ENCODE results near the gene FCRL6.

Gene FCRL6

GRCh38 chr1:159854693-159855192 lies 52.6 kb downstream of the FCRL6 start:
- DNase-seq (ENCODE audit: low read depth, low spot score) = peak; percentile 24

DNA sequence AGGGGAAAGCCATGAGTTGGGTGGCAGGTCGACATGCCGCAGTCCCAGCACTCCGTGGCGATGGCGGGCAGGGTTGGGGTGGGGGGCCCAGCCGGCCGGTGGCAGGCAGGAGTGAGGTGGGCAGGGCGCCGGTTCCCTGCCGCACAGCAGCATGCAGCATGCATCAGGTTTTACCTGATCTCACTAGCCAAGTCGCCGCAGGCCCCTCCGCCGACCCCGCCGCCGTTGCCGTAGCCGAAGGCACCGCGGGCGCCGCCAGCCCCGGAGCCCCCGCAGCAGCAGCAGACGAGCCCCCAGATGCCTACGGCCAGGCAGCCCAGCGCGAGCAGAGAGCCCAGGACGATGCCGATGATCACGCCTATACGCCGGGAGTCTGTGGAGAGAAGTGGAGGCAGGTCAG lies 53.5 kb downstream of the FCRL6 start:
- no peak overlapping the region for H3K4me3 ChIP-seq (ENCODE audit: low read length)
- no peak for DNase-seq (ENCODE audit: low read depth, low spot score)

More at GRCh38 chr1:159854693-159855192, 52.6 kb downstream of the FCRL6 start:
- H3K4me3 ChIP-seq (ENCODE audit: low read length) = peak overlapping the region; percentile 46

- H3K4me3 ChIP-seq (ENCODE audit: low read length) = no peak overlapping the region
- no peak for DNase-seq (ENCODE audit: low read depth, low spot score)
These were observed 54.4 kb downstream of the FCRL6 start for GRCh38 chr1:159856576-159856975.

- no peak for DNase-seq (ENCODE audit: low read depth, low spot score)
- H3K4me3 ChIP-seq (ENCODE audit: low read length) = no peak overlapping the region
These were observed 55.7 kb downstream of the FCRL6 start for GRCh38 chr1:159857889-159858288.

- no peak for DNase-seq (ENCODE audit: low read depth, low spot score)
- no peak overlapping the region for H3K4me3 ChIP-seq (ENCODE audit: low read length)
These were observed 57.7 kb downstream of the FCRL6 start for GRCh38 chr1:159859767-159860322.

DNA sequence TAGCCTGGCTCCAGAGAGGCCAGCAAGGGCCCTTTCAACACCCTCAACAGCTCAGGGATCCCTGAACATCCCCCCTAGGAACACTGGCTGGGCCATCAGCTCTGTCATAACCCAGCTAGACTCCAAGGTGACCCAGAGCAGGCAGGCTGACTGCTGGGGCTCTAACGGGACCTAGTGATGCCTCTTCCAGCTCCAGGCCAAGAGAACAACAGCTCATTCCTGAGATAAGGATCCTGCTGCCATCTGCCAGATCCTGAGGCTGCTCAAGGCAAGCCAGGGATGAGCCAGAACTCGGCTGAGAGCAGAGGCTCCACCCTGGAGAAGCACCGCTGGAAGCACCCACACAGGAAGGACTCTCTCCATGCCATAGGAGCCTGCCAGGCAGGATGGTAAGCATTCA lies 58.3 kb downstream of the FCRL6 start:
- DNase-seq (ENCODE audit: low read depth, low spot score) = no peak
- H3K4me3 ChIP-seq (ENCODE audit: low read length) = no peak overlapping the region

- DNase-seq (ENCODE audit: low read depth, low spot score) = no peak
- H3K4me3 ChIP-seq (ENCODE audit: low read length) = no peak overlapping the region
These were observed 59.1 kb downstream of the FCRL6 start for GRCh38 chr1:159861218-159861617.

GRCh38 chr1:159862031-159862430 lies 59.9 kb downstream of the FCRL6 start:
- H3K4me3 ChIP-seq (ENCODE audit: low read length) = no peak overlapping the region
- DNase-seq (ENCODE audit: low read depth, low spot score) = no peak

- H3K4me3 ChIP-seq (ENCODE audit: low read length) = no peak within 1 kb of the TSS
- no peak for DNase-seq (ENCODE audit: low read depth, low spot score)
These were observed 60.4 kb downstream of the FCRL6 start, which contains the start of gene VSIG8 for GRCh38 chr1:159862557-159862956. VSIG8 (minus strand) TSS chr1:159862657; CDS start chr1:159862521, 136 bp downstream.

DNA sequence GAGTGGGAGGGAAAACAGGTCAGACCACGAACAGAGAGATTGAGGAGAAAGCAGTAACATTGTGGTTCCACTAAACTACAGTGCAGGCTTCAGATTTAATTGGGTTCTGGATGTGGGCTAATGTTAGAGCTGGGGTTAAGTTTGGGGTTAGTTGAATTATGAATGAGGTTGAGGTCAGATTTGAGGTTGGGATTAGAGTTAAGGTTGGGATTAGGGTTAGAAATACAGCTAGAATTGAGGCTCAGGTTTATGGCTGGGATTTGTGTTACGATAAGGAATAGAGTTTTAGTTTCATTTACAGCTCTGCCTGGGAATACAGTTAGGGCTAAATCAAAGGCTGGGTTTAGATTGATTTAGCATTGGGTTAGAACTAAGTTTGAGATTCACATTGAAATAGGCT lies 62.1 kb downstream of the FCRL6 start:
- H3K4me3 ChIP-seq (ENCODE audit: low read length) = no peak overlapping the region
- no peak for DNase-seq (ENCODE audit: low read depth, low spot score)

Data from Jurkat, Clone E6-1 (cell line).